Subcutaneous abdominal adipose tissue (tissue), 5 donors: ENCODE data around the gene TK2.

Source experiments
- H3K27ac ChIP-seq: one replicate; pipeline ENCODE4 v1.7.0; 2013; ENCODE audit warnings: low read depth, mild to moderate bottlenecking, inconsistent platforms, low read length, moderate library complexity
- H3K27me3 ChIP-seq, 5 donors: one replicate each; pipeline ENCODE4 v1.7.0; 2013; ENCODE audit warnings: low read length in 5 of 5, inconsistent platforms in 1 of 5; ENCODE audit not compliant: control insufficient read depth in 5 of 5, insufficient read depth in 4 of 5
- H3K36me3 ChIP-seq, 5 donors: one replicate each; pipeline ENCODE4 v1.7.0; 2013; ENCODE audit warnings: low read length in 5 of 5; ENCODE audit not compliant: control insufficient read depth in 5 of 5, insufficient read depth in 5 of 5
- H3K4me1 ChIP-seq, 5 donors: one replicate each; pipeline ENCODE4 v1.7.0; 2013; ENCODE audit warnings: low read length in 5 of 5, mild to moderate bottlenecking in 3 of 5, moderate library complexity in 1 of 5; ENCODE audit not compliant: control insufficient read depth in 5 of 5, insufficient read depth in 5 of 5
- H3K4me3 ChIP-seq, 5 donors: one replicate each; pipeline ENCODE4 v1.7.0; 2013; ENCODE audit warnings: low read length in 5 of 5, low read depth in 1 of 5
- H3K9ac ChIP-seq, 5 donors: one replicate each; pipeline ENCODE4 v1.7.0; 2013; ENCODE audit warnings: low read length in 5 of 5, mild to moderate bottlenecking in 4 of 5, moderate library complexity in 3 of 5
- H3K9me3 ChIP-seq, 5 donors: one replicate each; pipeline ENCODE4 v1.7.0; 2013; ENCODE audit warnings: low read length in 5 of 5; ENCODE audit not compliant: control insufficient read depth in 5 of 5
- donor health status: healthy.
- donor health status: healthy.
- donor health status: healthy.
- donor health status: healthy.
- donor health status: healthy.

TK2 gene

DNA sequence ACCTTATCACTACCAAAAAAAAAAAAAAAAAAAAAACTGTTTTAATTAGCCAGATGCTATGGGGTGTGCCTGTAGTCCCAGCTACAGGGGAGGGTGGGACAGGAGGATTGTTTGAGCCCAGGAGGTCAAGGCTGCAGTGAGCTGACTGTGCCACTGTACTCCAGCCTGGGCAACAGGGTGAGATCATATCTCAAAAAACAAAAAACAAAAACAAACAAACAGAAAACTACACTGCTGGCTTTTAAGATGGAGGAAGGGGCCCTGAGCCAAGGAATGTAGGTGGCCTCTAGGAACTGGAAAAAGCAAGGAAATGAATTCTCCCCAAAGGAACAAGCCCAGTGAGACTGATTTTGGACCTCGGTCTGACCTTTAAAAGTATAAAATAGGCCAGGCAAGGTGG, 61.4 kb downstream of the TK2 start:
- H3K36me3 ChIP-seq, result peaks cover 0 to 8% (median 4%) of the 10 kb centered on the region in 5 donors
- H3K9ac ChIP-seq, result no peak overlapping the region
- H3K27me3 ChIP-seq, result no peaks in the 10 kb centered on the region
- H3K9me3 ChIP-seq, result no peaks in the 10 kb centered on the region
- no peak overlapping the region for H3K27ac ChIP-seq
- peaks cover 9 to 36% (median 22%) of the 10 kb centered on the region in 5 donors for H3K4me1 ChIP-seq
- H3K4me3 ChIP-seq, result no peak overlapping the region

DNA sequence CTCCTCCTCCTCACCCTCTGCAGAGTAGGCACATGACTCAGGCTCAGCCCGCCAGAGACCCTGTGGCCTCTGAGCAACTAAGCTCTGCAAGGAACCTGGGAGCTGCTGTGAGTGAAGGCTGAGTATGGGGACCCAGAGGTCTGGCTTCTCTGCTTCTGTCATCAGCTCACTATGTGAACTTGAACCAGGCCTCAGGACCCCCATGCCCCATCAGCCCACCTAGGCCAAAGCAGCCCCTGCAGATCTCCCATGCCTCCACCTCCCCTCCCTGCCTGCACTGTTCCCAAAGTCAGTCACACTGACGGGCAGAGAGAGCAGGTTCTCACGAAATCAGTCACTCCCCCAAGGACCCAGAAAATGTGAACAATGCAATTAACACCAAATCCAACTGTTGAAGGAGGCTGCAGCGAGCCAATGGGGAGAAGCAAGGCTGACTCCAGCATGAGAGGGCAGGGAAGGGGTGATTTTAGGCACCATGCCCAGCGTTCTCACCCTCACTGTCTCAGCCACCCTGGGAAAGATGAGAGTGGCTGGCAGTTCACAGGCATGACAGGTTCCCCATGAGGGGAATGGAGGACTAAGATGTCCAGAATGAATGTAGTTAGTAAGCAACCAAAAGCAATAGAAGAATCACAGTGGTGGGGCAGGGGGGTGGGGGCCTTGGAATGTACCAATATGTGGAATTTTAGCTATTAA, 62.2 kb downstream of the TK2 start:
- peak overlapping the region in 2 of 5 donors; percentile 29 to 38 for H3K9ac ChIP-seq
- peaks cover 9 to 36% (median 23%) of the 10 kb centered on the region in 5 donors for H3K4me1 ChIP-seq
- no peak overlapping the region for H3K4me3 ChIP-seq
- H3K27me3 ChIP-seq, result no peaks in the 10 kb centered on the region
- H3K9me3 ChIP-seq, result no peaks in the 10 kb centered on the region
- H3K27ac ChIP-seq, result no peak overlapping the region
- peaks cover 0 to 8% (median under 1%) of the 10 kb centered on the region in 5 donors for H3K36me3 ChIP-seq

DNA sequence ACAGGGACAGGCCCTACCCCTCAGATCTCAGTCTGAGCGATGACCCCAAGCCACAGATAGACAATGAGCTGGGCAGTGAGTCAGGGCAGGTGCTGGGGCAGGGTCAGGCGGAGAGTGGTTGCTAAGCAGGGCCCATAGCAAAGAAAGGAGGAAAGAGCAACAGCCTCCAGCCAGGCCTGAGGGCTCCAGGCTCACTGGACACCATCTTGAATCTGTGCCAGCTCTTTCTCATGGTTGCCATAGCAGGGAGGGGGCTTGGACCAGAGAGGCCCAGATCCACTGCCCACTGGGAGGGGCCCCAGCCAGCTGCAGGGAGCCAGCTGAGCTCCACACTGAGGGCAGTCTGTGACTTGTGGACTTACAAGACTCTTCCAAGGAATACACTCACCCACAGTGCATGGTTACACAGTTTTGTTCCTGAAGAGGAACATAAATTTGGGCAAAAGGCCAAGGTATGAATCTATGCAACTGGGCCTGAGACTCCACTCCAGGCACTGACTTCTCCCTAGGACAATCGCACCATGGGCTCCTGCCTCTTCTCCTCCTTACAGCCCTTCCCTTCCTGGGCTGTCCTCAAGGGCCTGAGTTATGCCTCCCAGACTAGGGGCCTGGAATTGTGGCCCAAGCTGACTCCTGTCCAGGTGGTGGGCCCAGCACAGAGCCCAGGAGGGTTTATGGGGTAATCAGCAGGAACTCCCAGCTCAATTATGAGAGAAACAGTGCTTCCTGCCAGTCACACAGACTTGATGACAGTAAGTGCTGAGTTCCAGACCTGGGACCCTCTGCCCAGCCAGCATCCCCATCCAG, 62.9 kb downstream of the TK2 start:
- peak overlapping the region in 3 of 5 donors; percentile 34 to 38 (median 37) for H3K9ac ChIP-seq
- H3K27ac ChIP-seq, result no peak overlapping the region
- peaks cover 0 to 8% (median 0%) of the 10 kb centered on the region in 5 donors for H3K36me3 ChIP-seq
- no peak overlapping the region for H3K4me3 ChIP-seq
- no peaks in the 10 kb centered on the region for H3K27me3 ChIP-seq
- no peaks in the 10 kb centered on the region for H3K9me3 ChIP-seq
- peaks cover 9 to 36% (median 23%) of the 10 kb centered on the region in 5 donors for H3K4me1 ChIP-seq

DNA sequence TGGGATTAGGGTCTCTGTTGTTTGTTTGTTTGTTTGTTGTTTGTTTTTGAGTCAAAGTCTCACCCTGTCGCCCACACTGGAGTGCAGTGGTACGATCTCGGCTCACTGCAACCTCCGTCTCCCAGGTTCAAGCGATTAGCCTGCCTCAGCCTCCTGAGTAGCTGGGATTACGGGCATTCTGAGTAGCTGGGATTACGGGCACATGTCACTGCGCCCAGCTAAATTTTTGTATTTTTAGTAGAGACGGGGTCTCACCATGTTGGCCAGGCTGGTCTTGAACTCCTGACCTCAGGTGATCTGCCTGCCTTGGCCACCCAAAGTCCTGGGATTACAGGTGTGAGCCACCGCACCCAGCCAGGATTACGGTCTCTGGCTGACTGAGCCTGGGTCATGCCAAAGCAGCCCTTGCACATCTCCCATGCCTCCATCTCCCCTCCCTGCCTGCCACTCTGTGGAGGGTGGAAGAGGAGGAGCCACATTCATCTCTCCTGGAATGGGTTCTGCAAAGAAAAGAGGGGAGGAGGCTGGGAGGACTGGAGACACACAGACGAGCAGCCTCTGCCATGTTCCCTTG, 63.6 kb downstream of the TK2 start:
- no peak overlapping the region for H3K4me3 ChIP-seq
- no peaks in the 10 kb centered on the region for H3K27me3 ChIP-seq
- peaks cover 0 to 8% (median 0%) of the 10 kb centered on the region in 5 donors for H3K36me3 ChIP-seq
- peak overlapping the region in 2 of 5 donors; percentile 34 to 37 for H3K9ac ChIP-seq
- H3K27ac ChIP-seq, result no peak overlapping the region
- no peaks in the 10 kb centered on the region for H3K9me3 ChIP-seq
- H3K4me1 ChIP-seq, result peaks cover 9 to 37% (median 23%) of the 10 kb centered on the region in 5 donors

DNA sequence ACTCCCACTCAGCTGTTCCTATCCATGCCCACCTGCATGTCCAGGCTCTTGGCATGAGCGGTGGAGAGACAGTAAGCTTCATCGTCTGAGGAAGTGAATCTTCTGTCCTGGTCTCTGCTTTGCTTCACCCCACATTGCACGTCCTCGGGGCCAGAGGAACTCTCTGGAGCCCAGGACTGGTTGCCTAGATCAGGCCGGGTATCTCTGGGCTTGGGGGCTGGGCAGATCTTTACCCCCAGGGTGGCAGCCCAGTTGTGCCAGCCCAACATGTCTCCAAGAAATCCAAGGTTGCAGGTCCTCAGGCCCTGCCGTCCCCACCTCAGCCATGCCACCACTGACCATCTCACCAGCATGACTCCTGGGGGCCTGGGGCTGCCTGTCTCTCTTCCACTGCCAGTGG, 64.5 kb downstream of the TK2 start:
- Histone ChIP-seq H3K9ac (no peak overlapping the region), H3K9me3 (no peaks in the 10 kb centered on the region), H3K27ac (no peak overlapping the region), H3K36me3 (peaks cover 0 to 8% (median 0%) of the 10 kb centered on the region in 5 donors), H3K4me1 (peaks cover 9 to 35% (median 23%) of the 10 kb centered on the region in 5 donors), H3K27me3 (no peaks in the 10 kb centered on the region), H3K4me3 (no peak overlapping the region)

DNA sequence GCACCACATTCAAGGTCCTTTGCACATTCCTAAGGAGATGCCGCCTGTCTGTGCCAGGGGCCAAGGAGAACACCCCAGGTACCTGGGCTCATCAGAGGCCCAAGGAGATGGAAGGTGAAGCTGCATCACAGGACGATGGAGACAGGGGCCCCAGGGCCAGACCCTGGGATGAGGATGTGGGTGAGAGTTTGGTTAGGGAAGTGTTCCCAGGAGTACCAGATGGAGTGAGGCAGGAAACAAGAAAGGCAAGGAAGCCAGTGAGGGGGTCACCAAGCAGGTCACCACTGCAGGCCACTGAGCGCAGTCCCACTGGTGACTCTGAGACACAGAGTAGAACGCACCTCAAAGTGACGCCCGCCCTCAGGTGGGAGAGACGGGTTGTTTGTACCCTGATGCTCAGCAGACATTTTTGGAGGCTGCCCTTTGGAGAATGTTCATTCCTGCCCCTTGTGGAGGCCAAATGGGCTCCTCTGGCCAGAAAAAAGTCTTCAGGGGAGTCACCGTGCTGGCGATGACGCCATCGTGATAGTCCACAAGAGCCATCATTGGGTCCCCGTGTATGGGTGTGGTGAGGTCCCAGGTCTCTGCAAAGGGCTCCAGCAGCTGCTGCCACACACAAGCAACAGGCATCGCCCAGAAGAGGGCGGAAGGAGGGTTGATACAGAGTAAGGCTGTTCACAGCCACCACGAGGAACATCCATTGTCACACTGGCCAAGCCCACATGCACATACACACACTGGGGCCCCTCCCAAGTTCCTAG, 65.3 kb downstream of the TK2 start:
- Histone ChIP-seq H3K27ac (no peak overlapping the region), H3K27me3 (no peaks in the 10 kb centered on the region), H3K9ac (no peak overlapping the region), H3K9me3 (no peaks in the 10 kb centered on the region), H3K4me3 (no peak overlapping the region), H3K4me1 (peaks cover 9 to 35% (median 23%) of the 10 kb centered on the region in 5 donors), H3K36me3 (peaks cover 0 to 8% (median 0%) of the 10 kb centered on the region in 5 donors)

DNA sequence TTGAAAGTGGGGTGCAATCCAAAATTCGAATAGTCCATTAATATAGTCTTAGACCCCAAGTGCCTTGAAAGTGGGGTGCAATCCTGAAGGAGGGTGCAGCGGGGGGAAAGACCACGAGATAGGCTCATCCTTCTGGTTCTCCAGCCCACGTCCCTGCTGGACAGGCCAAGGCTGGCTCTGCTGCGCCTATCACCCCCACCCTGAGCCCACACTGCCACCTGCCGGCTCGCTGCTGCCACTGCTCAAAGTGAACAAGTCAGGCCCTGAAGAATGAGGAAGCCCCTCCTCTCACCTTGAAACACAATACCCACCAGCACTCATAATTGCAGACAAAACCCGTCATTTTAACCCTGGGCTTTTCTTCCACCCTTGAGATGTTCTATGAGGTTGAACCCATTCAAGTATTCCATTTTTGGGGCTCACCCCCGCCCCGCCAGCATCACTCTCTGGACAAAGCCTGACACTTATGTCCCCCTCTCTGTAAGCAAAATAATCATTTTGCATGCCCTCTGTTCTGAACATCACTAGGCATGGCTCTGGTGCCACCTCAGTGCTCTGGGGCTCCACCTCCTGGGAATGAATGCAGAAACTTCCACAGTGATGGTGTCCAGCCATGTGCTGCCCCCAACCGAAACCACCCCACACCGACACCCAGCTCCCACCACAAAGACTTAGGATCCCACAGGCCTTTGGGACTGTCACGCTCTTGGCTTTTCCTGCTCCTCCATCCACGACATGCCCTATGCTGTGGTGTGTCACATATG, 66.1 kb downstream of the TK2 start:
- Histone ChIP-seq H3K27me3 (no peaks in the 10 kb centered on the region), H3K4me1 (peaks cover 9 to 39% (median 27%) of the 10 kb centered on the region in 5 donors), H3K9ac (no peak overlapping the region), H3K36me3 (peaks cover 0 to 8% (median 0%) of the 10 kb centered on the region in 5 donors), H3K4me3 (no peak overlapping the region), H3K9me3 (no peaks in the 10 kb centered on the region), H3K27ac (no peak overlapping the region)

DNA sequence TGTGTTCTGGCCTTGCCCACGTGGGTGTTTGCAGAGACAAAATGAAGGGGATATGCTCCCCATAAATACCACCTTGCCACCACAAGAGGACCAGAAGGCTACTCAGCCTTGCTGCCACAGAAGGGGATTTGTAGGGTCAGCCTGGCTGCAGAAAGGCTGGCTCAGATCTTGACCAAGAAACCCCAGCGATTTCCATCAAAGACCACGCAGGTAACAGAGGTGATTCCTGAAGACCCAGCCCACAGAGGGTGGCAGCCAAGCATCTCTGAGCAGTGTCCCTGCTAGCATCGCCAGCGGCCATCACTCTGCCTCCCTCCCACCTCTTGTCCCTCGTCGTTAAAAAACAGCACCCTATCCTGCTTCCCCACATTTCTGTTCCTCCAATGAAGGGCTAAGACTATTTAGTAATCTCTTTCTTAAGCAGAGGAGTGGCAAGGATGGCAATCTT, 68.0 kb downstream of the TK2 start:
- H3K9me3 ChIP-seq, result no peaks in the 10 kb centered on the region
- H3K4me1 ChIP-seq, result peaks cover under 1 to 37% (median 28%) of the 10 kb centered on the region in 5 donors
- no peak overlapping the region for H3K27ac ChIP-seq
- H3K27me3 ChIP-seq, result no peaks in the 10 kb centered on the region
- no peak overlapping the region for H3K4me3 ChIP-seq
- H3K9ac ChIP-seq, result no peak overlapping the region
- H3K36me3 ChIP-seq, result peaks cover 0 to 8% (median 0%) of the 10 kb centered on the region in 5 donors
